H9 (cell line): Measurements from ENCODE around the gene MRPL54. TPM values are rescaled to one million over a fixed set of nuclear protein-coding genes. Genes with fewer than 3 reads are reported as not detected.

Experiments
- DNase-seq: peaks from one replicate; pipeline ENCODE4 v3.0.0-alpha.2; 2017
- H2AFZ ChIP-seq: one replicate; pipeline ENCODE4 v1.6.1; 2013; ENCODE audit warnings: mild to moderate bottlenecking, low read length, control low read depth, moderate library complexity
- H2AK5ac ChIP-seq: 2 replicates; pipeline ENCODE4 v1.6.1; 2013; ENCODE audit warnings: low read length, control low read depth, mixed read lengths; ENCODE audit not compliant: insufficient read length
- H2BK120ac ChIP-seq: one replicate; pipeline ENCODE4 v1.6.1; 2013; ENCODE audit warnings: low read depth, mild to moderate bottlenecking, low read length, control low read depth, inconsistent platforms; ENCODE audit not compliant: poor library complexity, severe bottlenecking
- H2BK12ac ChIP-seq: 2 replicates; pipeline ENCODE4 v1.6.1; 2013; ENCODE audit warnings: low read length, control low read depth, mixed read lengths, low read depth; ENCODE audit not compliant: insufficient read length
- H2BK15ac ChIP-seq: 2 replicates; pipeline ENCODE4 v1.6.1; 2013; ENCODE audit warnings: low read depth, low read length, control low read depth
- H2BK20ac ChIP-seq: one replicate; pipeline ENCODE4 v1.6.1; 2013; ENCODE audit warnings: low read depth, mild to moderate bottlenecking, low read length, control low read depth, inconsistent platforms; ENCODE audit not compliant: poor library complexity, severe bottlenecking
- H2BK5ac ChIP-seq: 2 replicates; pipeline ENCODE4 v1.6.1; 2013; ENCODE audit warnings: low read length, control low read depth, mixed read lengths; ENCODE audit not compliant: insufficient read length
- H3K14ac ChIP-seq: 2 replicates; pipeline ENCODE4 v1.6.1; 2013; ENCODE audit warnings: low read length, control low read depth; ENCODE audit not compliant: insufficient read depth
- H3K18ac ChIP-seq: 2 replicates; pipeline ENCODE4 v1.6.1; 2013; ENCODE audit warnings: low read depth, mild to moderate bottlenecking, mixed read lengths, low read length, control low read depth; ENCODE audit not compliant: insufficient read length
- H3K23ac ChIP-seq: 2 replicates; pipeline ENCODE4 v1.6.1; 2013; ENCODE audit warnings: low read length, control low read depth, mixed read lengths, low read depth; ENCODE audit not compliant: insufficient read length
- H3K23me2 ChIP-seq: 2 replicates; pipeline ENCODE4 v1.6.1; 2013; ENCODE audit warnings: low read depth, mild to moderate bottlenecking, mixed read lengths, low read length, control low read depth; ENCODE audit not compliant: insufficient read length, poor library complexity, severe bottlenecking
- H3K27ac ChIP-seq: 2 replicates; pipeline ENCODE4 v1.5.1; 2013; ENCODE audit warnings: low read length, control low read depth, mixed read lengths, low read depth; ENCODE audit not compliant: insufficient read length
- H3K27me3 ChIP-seq: 2 replicates; pipeline ENCODE4 v1.6.1; 2013; ENCODE audit warnings: low read length, control low read depth, inconsistent platforms; ENCODE audit not compliant: insufficient read depth
- H3K4ac ChIP-seq: 2 replicates; pipeline ENCODE4 v1.6.1; 2013; ENCODE audit warnings: low read depth, mild to moderate bottlenecking, control low read depth, inconsistent platforms, low read length, moderate library complexity
- H3K4me1 ChIP-seq: 2 replicates; pipeline ENCODE4 v1.6.1; 2013; ENCODE audit warnings: low read length, control low read depth, inconsistent platforms; ENCODE audit not compliant: insufficient read depth
- H3K4me2 ChIP-seq: 2 replicates; pipeline ENCODE4 v1.6.1; 2013; ENCODE audit warnings: low read length, control low read depth, mixed read lengths; ENCODE audit not compliant: insufficient read length, insufficient read depth
- H3K56ac ChIP-seq: 2 replicates; pipeline ENCODE4 v1.6.1; 2013; ENCODE audit warnings: low read depth, mild to moderate bottlenecking, mixed read lengths, low read length, control low read depth; ENCODE audit not compliant: insufficient read length
- H3K79me1 ChIP-seq: 2 replicates; pipeline ENCODE4 v1.6.1; 2013; ENCODE audit warnings: low read depth, mild to moderate bottlenecking, moderate library complexity, low read length, control low read depth, inconsistent platforms; ENCODE audit not compliant: insufficient read depth, poor library complexity, severe bottlenecking
- H3K79me2 ChIP-seq: 2 replicates; pipeline ENCODE4 v1.6.1; 2013; ENCODE audit warnings: low read length, control low read depth, inconsistent platforms; ENCODE audit not compliant: insufficient read depth
- H3K9ac ChIP-seq: 2 replicates; pipeline ENCODE4 v1.6.1; 2013; ENCODE audit warnings: low read length, control low read depth, mixed read lengths; ENCODE audit not compliant: insufficient read length; ENCODE audit errors: extremely low read depth
- H3K9me3 ChIP-seq: one replicate; pipeline ENCODE4 v1.6.1; 2013; ENCODE audit warnings: low read depth, low read length, inconsistent platforms; ENCODE audit not compliant: control insufficient read depth
- H3T11ph ChIP-seq: one replicate; pipeline ENCODE4 v1.6.1; 2013; ENCODE audit warnings: mild to moderate bottlenecking, low read length, control low read depth, inconsistent platforms
- H4K20me1 ChIP-seq: one replicate; pipeline ENCODE4 v1.6.1; 2013; ENCODE audit not compliant: control insufficient read depth, insufficient read length, insufficient read depth
- H4K5ac ChIP-seq: 2 replicates; pipeline ENCODE4 v1.6.1; 2013; ENCODE audit warnings: low read depth, mild to moderate bottlenecking, mixed read lengths, low read length, control low read depth; ENCODE audit not compliant: insufficient read length
- H4K8ac ChIP-seq: replicated peaks from 2 replicates; pipeline ENCODE4 v1.6.1; 2013; ENCODE audit warnings: low read length, control low read depth, mixed read lengths, low read depth; ENCODE audit not compliant: insufficient read length
- H4K91ac ChIP-seq: 2 replicates; pipeline ENCODE4 v1.6.1; 2013; ENCODE audit warnings: low read depth, mild to moderate bottlenecking, moderate library complexity, mixed read lengths, low read length, control low read depth; ENCODE audit not compliant: insufficient read length
- H3K27ac Mint-ChIP-seq, 3 experiments: 2 replicates in 2 of 3; 3 replicates in 1 of 3; pipeline ENCODE4 v1.8.0; 2020 to 2021; ENCODE audit warnings: mixed read lengths in 3 of 3, mild to moderate bottlenecking in 1 of 3, moderate library complexity in 1 of 3
- H3K27me3 Mint-ChIP-seq: 2 replicates; pipeline ENCODE4 v1.8.0; 2021; ENCODE audit warnings: low read depth, mild to moderate bottlenecking, moderate library complexity, mixed read lengths
- H3K36me3 Mint-ChIP-seq, 3 experiments: 2 replicates in 2 of 3; 3 replicates in 1 of 3; pipeline ENCODE4 v1.8.0; 2020 to 2021; ENCODE audit warnings: low read depth in 3 of 3, mixed read lengths in 3 of 3; ENCODE audit not compliant: insufficient read depth in 1 of 3
- H3K4me1 Mint-ChIP-seq, 2 experiments: 2 replicates each; pipeline ENCODE4 v1.8.0; 2020; ENCODE audit warnings: mixed read lengths in 2 of 2
- H3K4me3 Mint-ChIP-seq, 2 experiments: 2 replicates in 1 of 2; 3 replicates in 1 of 2; pipeline ENCODE4 v1.8.0; 2020 to 2021; ENCODE audit warnings: mild to moderate bottlenecking in 2 of 2, mixed read lengths in 2 of 2, moderate library complexity in 1 of 2
- H3K9me3 Mint-ChIP-seq, 2 experiments: 2 replicates in 1 of 2; 3 replicates in 1 of 2; pipeline ENCODE4 v1.8.0; 2020; ENCODE audit warnings: mild to moderate bottlenecking in 2 of 2, mixed read lengths in 2 of 2, moderate library complexity in 1 of 2
- WGBS: extraction: QIAGEN DNeasy Blood & Tissue Kit; methylation state at CpG from one replicate; pipeline ENCODE4 v1.1.7; 2013; ENCODE audit warnings: missing lambda C conversion rate, low lambda C conversion rate, mixed read lengths; ENCODE audit not compliant: insufficient read length; ENCODE audit errors: extremely low coverage; 5-methylcytosine and 5-hydroxymethylcytosine counted together
- total RNA-seq: library from RNA; stranded (reverse); gene quantifications from 2 replicates; pipeline ENCODE4 v1.2.1, GENCODE V29; 2021
- TF ChIP-seq, protein P1 (sequence below): fragments of 200-600 bp; sonication (generic); conservative IDR thresholded peaks from 3 replicates; pipeline ENCODE4 v1.8.0; 2021; ENCODE audit warnings: antibody characterized with exemption, mild to moderate bottlenecking

The MRPL54 gene
- total RNA-seq, 1 experiment from 2014 or later = 60.0 TPM

DNA sequence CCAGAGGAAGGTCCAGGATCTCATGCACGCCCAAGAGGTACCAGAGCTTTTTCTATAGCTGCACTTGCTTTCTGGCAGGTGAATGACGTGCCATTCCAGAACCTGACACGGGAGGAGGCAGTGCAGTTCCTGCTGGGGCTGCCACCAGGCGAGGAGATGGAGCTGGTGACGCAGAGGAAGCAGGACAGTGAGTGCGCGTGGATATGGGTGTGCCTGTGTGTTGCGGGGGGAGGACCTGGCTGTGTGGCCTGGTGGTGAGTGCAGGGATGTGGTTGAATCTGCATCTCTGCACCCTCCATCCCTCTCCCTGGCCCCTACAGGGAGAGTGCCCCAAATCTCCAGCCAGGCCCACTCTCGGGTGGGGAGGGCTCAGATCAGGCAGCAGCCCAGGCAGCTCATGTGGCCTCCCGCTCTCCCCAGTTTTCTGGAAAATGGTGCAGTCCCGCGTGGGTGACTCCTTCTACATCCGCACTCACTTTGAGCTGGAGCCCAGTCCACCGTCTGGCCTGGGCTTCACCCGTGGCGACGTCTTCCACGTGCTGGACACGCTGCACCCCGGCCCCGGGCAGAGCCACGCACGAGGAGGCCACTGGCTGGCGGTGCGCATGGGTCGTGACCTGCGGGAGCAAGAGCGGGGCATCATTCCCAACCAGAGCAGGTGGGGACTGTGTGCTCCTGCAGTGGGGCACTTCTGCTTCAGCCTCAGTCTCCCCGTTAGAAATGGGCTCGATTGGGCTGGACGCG is 23.8 kb upstream of the MRPL54 start:
- no peak overlapping the region for H2AFZ ChIP-seq
- no CpG with 5 or more reads among the region's 32 CpGs for WGBS
- no peak overlapping the region for H2BK5ac ChIP-seq
- no peak overlapping the region for H3K56ac ChIP-seq
- H2AK5ac ChIP-seq = no peak overlapping the region
- H3K4me2 ChIP-seq = no peak overlapping the region
- no peak overlapping the region for H2BK12ac ChIP-seq
- no peaks in the 10 kb centered on the region for H3K79me1 ChIP-seq
- TF ChIP-seq, protein P1, sequence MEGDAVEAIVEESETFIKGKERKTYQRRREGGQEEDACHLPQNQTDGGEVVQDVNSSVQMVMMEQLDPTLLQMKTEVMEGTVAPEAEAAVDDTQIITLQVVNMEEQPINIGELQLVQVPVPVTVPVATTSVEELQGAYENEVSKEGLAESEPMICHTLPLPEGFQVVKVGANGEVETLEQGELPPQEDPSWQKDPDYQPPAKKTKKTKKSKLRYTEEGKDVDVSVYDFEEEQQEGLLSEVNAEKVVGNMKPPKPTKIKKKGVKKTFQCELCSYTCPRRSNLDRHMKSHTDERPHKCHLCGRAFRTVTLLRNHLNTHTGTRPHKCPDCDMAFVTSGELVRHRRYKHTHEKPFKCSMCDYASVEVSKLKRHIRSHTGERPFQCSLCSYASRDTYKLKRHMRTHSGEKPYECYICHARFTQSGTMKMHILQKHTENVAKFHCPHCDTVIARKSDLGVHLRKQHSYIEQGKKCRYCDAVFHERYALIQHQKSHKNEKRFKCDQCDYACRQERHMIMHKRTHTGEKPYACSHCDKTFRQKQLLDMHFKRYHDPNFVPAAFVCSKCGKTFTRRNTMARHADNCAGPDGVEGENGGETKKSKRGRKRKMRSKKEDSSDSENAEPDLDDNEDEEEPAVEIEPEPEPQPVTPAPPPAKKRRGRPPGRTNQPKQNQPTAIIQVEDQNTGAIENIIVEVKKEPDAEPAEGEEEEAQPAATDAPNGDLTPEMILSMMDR = no peak
- H3K79me2 ChIP-seq = no peaks in the 10 kb centered on the region
- H3K27me3 ChIP-seq = no peaks in the 10 kb centered on the region
- no peaks in the 10 kb centered on the region for H3K4me1 ChIP-seq
- H4K5ac ChIP-seq = no peak overlapping the region
- no peak overlapping the region for H3K23ac ChIP-seq
- no peak for DNase-seq
- H3K4ac ChIP-seq = no peak overlapping the region
- H3K9me3 Mint-ChIP-seq = no peaks in the 10 kb centered on the region
- no peaks in the 10 kb centered on the region for H4K20me1 ChIP-seq
- H3K27ac Mint-ChIP-seq = peak overlapping the region in 1 of 3 experiments; percentile 90; a peak in 1 of 7 replicates
- H3K9ac ChIP-seq = no peak overlapping the region
- no peaks in the 10 kb centered on the region for H3K9me3 ChIP-seq
- H3K23me2 ChIP-seq = no peaks in the 10 kb centered on the region
- H3K36me3 Mint-ChIP-seq = peaks cover 0 to 31% (median 14%) of the 10 kb centered on the region in 3 experiments; a peak in 5 of 7 replicates
- no peak overlapping the region for H2BK120ac ChIP-seq
- H3T11ph ChIP-seq = no peak overlapping the region
- H3K27me3 Mint-ChIP-seq = no peaks in the 10 kb centered on the region; the same call in 1 of the 2 replicates
- no peak overlapping the region for H2BK20ac ChIP-seq
- H3K4me1 Mint-ChIP-seq = no peaks in the 10 kb centered on the region
- no peak overlapping the region for H2BK15ac ChIP-seq
- no peak overlapping the region for H3K14ac ChIP-seq
- H4K8ac ChIP-seq = no peak overlapping the region
- no peak overlapping the region for H3K4me3 Mint-ChIP-seq
- H4K91ac ChIP-seq = no peak overlapping the region
- H3K18ac ChIP-seq = no peak overlapping the region
- H3K27ac ChIP-seq = no peak overlapping the region
